ENCODE results near the gene SYNC. TPM values are rescaled to one million over a fixed set of nuclear protein-coding genes. Genes with fewer than 3 reads are reported as not detected.
"Not testable (repeated sequence)": the region's sequence is repeated elsewhere in the genome, so short reads cannot be mapped to it uniquely, and the experiment has no call there.

The SYNC gene
- total RNA-seq, 1 donor from 2014 or later: 16.9 TPM

GRCh38 chr1:32639489-32640075 is 63.0 kb downstream of the SYNC start:
- H3K27ac ChIP-seq: no peak overlapping the region
- DNase-seq (no peak), ATAC-seq (no peak)
- H3K27me3 ChIP-seq: no peaks in the 10 kb centered on the region
- H3K4me3 ChIP-seq: no peak overlapping the region
- peaks cover 5% of the 10 kb centered on the region for H3K4me1 ChIP-seq
- H3K9me3 ChIP-seq: no peaks in the 10 kb centered on the region
- intact Hi-C loops (cut with DNase I): no loop called here
- H3K36me3 ChIP-seq: peaks cover 3% of the 10 kb centered on the region
- no peak for TF ChIP-seq CTCF (IDR thresholded peaks at IDR 0.05)

GRCh38 chr1:32636914-32637645 is 65.5 kb downstream of the SYNC start:
- Histone ChIP-seq H3K4me1 (peaks cover 5% of the 10 kb centered on the region), H3K27me3 (no peaks in the 10 kb centered on the region), H3K9me3 (no peaks in the 10 kb centered on the region), H3K27ac (peak overlapping the region; percentile 58), H3K4me3 (peak overlapping the region; percentile 14), H3K36me3 (peaks cover 26% of the 10 kb centered on the region)
- ATAC-seq (peak; percentile 89), DNase-seq (peak; percentile 88)
- intact Hi-C loops (cut with DNase I): no loop called here
- TF ChIP-seq CTCF (IDR thresholded peaks at IDR 0.05): no peak

GRCh38 chr1:32635508-32636277 is 66.9 kb downstream of the SYNC start:
- no peak for DNase-seq
- Histone ChIP-seq H3K27me3 (no peaks in the 10 kb centered on the region), H3K4me1 (peaks cover 5% of the 10 kb centered on the region), H3K36me3 (peaks cover 34% of the 10 kb centered on the region), H3K9me3 (no peaks in the 10 kb centered on the region), H3K27ac (no peak overlapping the region), H3K4me3 (no peak overlapping the region)
- intact Hi-C loops (cut with DNase I): no loop called here
- TF ChIP-seq CTCF (IDR thresholded peaks at IDR 0.05): no peak
- ATAC-seq: no peak

- Histone ChIP-seq H3K4me3 (no peak overlapping the region), H3K9me3 (no peaks in the 10 kb centered on the region), H3K36me3 (peaks cover 56% of the 10 kb centered on the region), H3K27me3 (no peaks in the 10 kb centered on the region), H3K27ac (no peak overlapping the region), H3K4me1 (peaks cover 3% of the 10 kb centered on the region)
- no peak for TF ChIP-seq CTCF (IDR thresholded peaks at IDR 0.05)
- DNase-seq (no peak), ATAC-seq (no peak)
- intact Hi-C loops (cut with DNase I): no loop called here
Observed at GRCh38 chr1:32632829-32633228, 69.7 kb downstream of the SYNC start.

- H3K4me1 ChIP-seq; ATAC-seq; DNase-seq; intact Hi-C loops (cut with DNase I); H3K27ac ChIP-seq; H3K9me3 ChIP-seq; H3K27me3 ChIP-seq; H3K4me3 ChIP-seq: not testable (repeated sequence)
- H3K36me3 ChIP-seq: peaks cover 81% of the 10 kb centered on the region
Observed at GRCh38 chr1:32630173-32630572, 72.4 kb downstream of the SYNC start.

Other genes starting within 250 kb of the SYNC start
- not detected for gene ZBTB8B, start 237.7 kb downstream of the SYNC start, total RNA-seq
- gene ZBTB8A, start 163.3 kb downstream of the SYNC start, total RNA-seq: 9.7 TPM
- gene ZBTB8OS, start 52.2 kb downstream of the SYNC start, total RNA-seq: 47.8 TPM
- gene RBBP4, start 51.6 kb downstream of the SYNC start, total RNA-seq: 156 TPM
- gene YARS1, start 114.6 kb upstream of the SYNC start, total RNA-seq: 111 TPM
- gene S100PBP, start 114.9 kb upstream of the SYNC start, total RNA-seq: 34.9 TPM
- 1.5 TPM for gene FNDC5, start 168.1 kb upstream of the SYNC start, total RNA-seq
- gene HPCA, start 183.7 kb upstream of the SYNC start, total RNA-seq: not detected
- 41.9 TPM for gene TMEM54, start 198.6 kb upstream of the SYNC start, total RNA-seq